GM12878 (cell line): ENCODE results near the gene SERPINF2. TPM values are rescaled to one million over a fixed set of nuclear protein-coding genes. Genes with fewer than 3 reads are reported as not detected.
A peak's percentile ranks its signal among the peaks of the same experiment; 100 is the strongest.
"Not testable (repeated sequence)": the region's sequence is repeated elsewhere in the genome, so short reads cannot be mapped to it uniquely, and the experiment has no call there.

ENCODE experiments used
- ATAC-seq: fragments of 200-7000 bp; cut with Tn5 transposase; 3 replicates; pipeline ENCODE4 v1.9.1; 2020; ENCODE audit warnings: mild to moderate bottlenecking, moderate library complexity
- BruUV-seq: library from RNA; stranded (reverse); fragments of 400-500 nt; replicated peaks from 2 replicates; lab custom pipeline; 2021; lab: Mats Ljungman, UMichigan
- CTCF ChIA-PET: fragments of 300-600 bp; sonication (Branson Sonifier 250); formaldehyde crosslinking; extraction: SDS; loops from one replicate; lab custom pipeline; 2021; ENCODE audit warnings: inconsistent platforms; lab: Yijun Ruan, JAX
- POLR2A ChIA-PET: fragments of 350-600 bp; formaldehyde crosslinking; extraction: SDS; loops from one replicate; lab custom pipeline; 2021; ENCODE audit warnings: inconsistent platforms; lab: Charles Lee
- RAD21 ChIA-PET: fragments of 300-600 bp; sonication (Branson Sonifier 250); formaldehyde crosslinking; loops from one replicate; lab custom pipeline; 2023; ENCODE audit warnings: antibody characterized with exemption; ENCODE audit not compliant: unreplicated experiment; lab: Charles Lee
- SMC1A ChIA-PET: fragments of 300-600 bp; sonication (Branson Sonifier 250); formaldehyde crosslinking; loops from one replicate; lab custom pipeline; 2023; ENCODE audit not compliant: unreplicated experiment, uncharacterized antibody; lab: Charles Lee
- DNase-seq: peaks from one replicate; pipeline ENCODE4 v3.0.0-alpha.2; 2011; ENCODE audit warnings: low read depth, low spot score
- FAIRE-seq: peaks from 3 replicates; lab custom pipeline; 2011; peaks lifted over from hg19 to GRCh38; lab: Jason Lieb, UNC
- H2AFZ ChIP-seq: 2 replicates; pipeline ENCODE4 v1.6.0; 2011; ENCODE audit warnings: low read depth, low read length, control low read depth; ENCODE audit not compliant: control insufficient read depth
- H3K27ac ChIP-seq: 2 replicates; pipeline ENCODE4 v1.5.1; 2011; ENCODE audit warnings: control low read depth; ENCODE audit not compliant: control insufficient read depth, insufficient read depth
- H3K27me3 ChIP-seq, 2 experiments: replicated peaks in 1 of 2; 2 replicates each; pipeline versions ENCODE4 v1.6.0 to v1.6.1; 2011; ENCODE audit warnings: low read length in 1 of 2; ENCODE audit not compliant: control insufficient read depth in 2 of 2, insufficient read depth in 2 of 2
- H3K36me3 ChIP-seq, 2 experiments: 2 replicates each; pipeline ENCODE4 v1.5.1; 2011; ENCODE audit warnings: low read length in 1 of 2; ENCODE audit not compliant: control insufficient read depth in 2 of 2, insufficient read depth in 2 of 2
- H3K4me1 ChIP-seq: 2 replicates; pipeline ENCODE4 v1.6.1; 2011; ENCODE audit warnings: mild to moderate bottlenecking, low read length, moderate library complexity, mixed read lengths; ENCODE audit not compliant: control insufficient read depth, insufficient read depth
- H3K4me2 ChIP-seq: 2 replicates; pipeline ENCODE4 v1.6.0; 2011; ENCODE audit warnings: control low read depth; ENCODE audit not compliant: control insufficient read depth, insufficient read depth
- H3K4me3 ChIP-seq: fragments of 200-600 bp; sonication (generic); 2 replicates; pipeline ENCODE4 v1.5.1; 2016
- H3K79me2 ChIP-seq: 2 replicates; pipeline ENCODE4 v1.6.0; 2011; ENCODE audit warnings: low read length; ENCODE audit not compliant: control insufficient read depth, insufficient read depth
- H3K9ac ChIP-seq: 2 replicates; pipeline ENCODE4 v1.8.0; 2011; ENCODE audit warnings: low read length, control low read depth, mixed read lengths; ENCODE audit not compliant: control insufficient read depth, insufficient read depth
- H3K9me3 ChIP-seq: replicated peaks from 3 replicates; pipeline ENCODE4 v1.5.1; 2011; ENCODE audit warnings: mild to moderate bottlenecking, low read length; ENCODE audit not compliant: control insufficient read depth, insufficient read depth
- H4K20me1 ChIP-seq: 2 replicates; pipeline ENCODE4 v1.6.0; 2011; ENCODE audit not compliant: control insufficient read depth, insufficient read depth
- GATAD2B ChIP-seq: fragments of 450-650 bp; conservative IDR thresholded peaks from 2 replicates; pipeline ENCODE4 v1.6.1; 2017; ENCODE audit warnings: low read depth, mild to moderate bottlenecking, moderate library complexity
- MTA3 ChIP-seq: IDR thresholded peaks from 2 replicates; pipeline ENCODE4 v1.6.1; 2012; ENCODE audit warnings: low read length, inconsistent platforms, borderline replicate concordance
- NR2C1 ChIP-seq: fragments of 450-650 bp; IDR thresholded peaks from 2 replicates; pipeline ENCODE4 v1.6.1; 2017; ENCODE audit warnings: antibody characterized with exemption, mild to moderate bottlenecking, moderate library complexity
- RFX5 ChIP-seq: IDR thresholded peaks from 2 replicates; pipeline ENCODE4 v1.6.1; 2011; ENCODE audit warnings: low read depth, low read length, improper control_type of control experiment
- SMAD5 ChIP-seq: IDR thresholded peaks from 2 replicates; pipeline ENCODE4 v1.6.1; 2016; ENCODE audit warnings: antibody characterized with exemption, low read depth
- TCF3 ChIP-seq: IDR thresholded peaks from 2 replicates; pipeline ENCODE4 v1.6.1; 2012; ENCODE audit warnings: low read depth, mild to moderate bottlenecking, low read length, borderline replicate concordance; ENCODE audit not compliant: insufficient read depth
- WGBS: methylation state at CpG from one replicate; pipeline ENCODE4 v1.1.6; 2016; ENCODE audit warnings: low lambda C conversion rate; ENCODE audit not compliant: insufficient replicate concordance, insufficient coverage; ENCODE audit errors: missing lambda C conversion rate; 5-methylcytosine and 5-hydroxymethylcytosine counted together
- in situ Hi-C: fragments of 300-500 bp; cut with MboI; formaldehyde crosslinking; loops from 9 replicates; pipeline ENCODE4 v1.14.3; 2018; ENCODE audit warnings: mixed read lengths
- intact Hi-C: fragments of 100-400 bp; cut with micrococcal nuclease; formaldehyde crosslinking; loops from one replicate; pipeline ENCODE4 v1.14.2; 2022; ENCODE audit not compliant: unreplicated experiment
- polyA plus RNA-seq, 11 experiments: library from polyadenylated mRNA; depleted of rRNA in 4 of 11; unstranded in 6 of 11; stranded (reverse) in 5 of 11; fragments of >200 nt; fragmentation: Nextera tagmentation in 4 of 11; fragmentation: Illumina TruSeq in 1 of 11; extraction: Ambion mirVana in 4 of 11; extraction: Trizol in 1 of 11; gene quantifications; 1 replicate in 1 of 11; 2 replicates in 10 of 11; pipeline versions ENCODE4 v1.2.1 to v1.2.3, GENCODE V29; 2011 to 2016; ENCODE audit warnings: inconsistent platforms in 2 of 11, missing spikeins in 2 of 11, low read depth in 1 of 11
- total RNA-seq, 4 experiments: library from RNA; depleted of rRNA in 3 of 4; stranded (reverse); fragments of >200 nt in 3 of 4; fragmentation: Illumina TruSeq in 1 of 4; extraction: Trizol in 1 of 4; gene quantifications; 2 replicates each; pipeline versions ENCODE4 v1.2.1 to v1.2.3, GENCODE V29; 2013 to 2021
- TF ChIP-seq, protein P1 (sequence below): IDR thresholded peaks from 2 replicates; pipeline ENCODE4 v1.6.1; 2011; ENCODE audit warnings: mild to moderate bottlenecking, low read depth, low read length, moderate library complexity; ENCODE audit not compliant: insufficient replicate concordance
- TF ChIP-seq, protein P2 (sequence below): IDR thresholded peaks from 2 replicates; pipeline ENCODE4 v1.6.1; 2012; ENCODE audit warnings: low read depth, low read length, improper control_type of control experiment
- TF ChIP-seq, protein P3 (sequence below): IDR thresholded peaks from 2 replicates; pipeline ENCODE4 v1.6.1; 2011; ENCODE audit warnings: low read depth, low read length, improper control_type of control experiment, borderline replicate concordance
- TF ChIP-seq, protein P4 (sequence below): fragments of 450-650 bp; IDR thresholded peaks from 2 replicates; pipeline ENCODE4 v1.6.1; 2017; ENCODE audit warnings: mild to moderate bottlenecking

Gene SERPINF2
- total and polyA plus RNA-seq, 10 of the 15 experiments (the other 5 are each of a cell fraction or from before 2014, with no cell fraction given), result 0.04 to 0.21 (median 0.12) TPM; not detected in 6

DNA sequence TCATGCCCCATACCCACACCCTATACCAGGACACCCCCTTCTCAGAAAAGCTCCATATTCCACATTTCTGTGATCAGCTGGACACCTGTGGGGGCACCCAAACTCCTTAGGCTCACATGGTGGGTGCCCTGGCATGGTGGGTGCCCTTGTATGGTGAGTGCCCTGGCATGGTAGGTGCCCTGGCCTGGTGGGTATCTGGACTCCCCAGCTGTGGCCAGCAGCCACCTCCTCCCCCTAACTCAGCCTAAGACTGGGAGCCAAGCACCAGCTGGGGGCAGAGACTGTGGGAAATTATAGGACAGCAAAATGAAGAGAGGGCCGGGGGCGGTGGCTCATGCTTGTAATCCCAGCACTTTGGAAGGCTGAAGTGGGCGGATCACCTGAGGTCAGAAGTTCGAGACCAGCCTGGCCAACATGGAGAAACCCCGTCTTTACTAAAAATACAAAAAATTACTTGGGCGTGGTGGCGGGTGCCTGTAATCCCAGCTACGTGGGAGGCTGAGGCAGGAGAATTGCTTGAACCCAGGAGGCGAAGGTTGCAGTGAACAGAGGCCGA lies 33.8 kb upstream of the SERPINF2 start:
- H3K27me3 ChIP-seq, SMC1A ChIA-PET, H3K4me2 ChIP-seq, H3K9me3 ChIP-seq, FAIRE-seq, ATAC-seq, H3K79me2 ChIP-seq, in situ Hi-C loops, DNase-seq, H4K20me1 ChIP-seq, H3K4me3 ChIP-seq, RAD21 ChIA-PET, intact Hi-C loops, H3K4me1 ChIP-seq, H3K36me3 ChIP-seq, H3K9ac ChIP-seq, H3K27ac ChIP-seq, H2AFZ ChIP-seq, BruUV-seq: not testable (repeated sequence)
- WGBS, result 52% methylated on average over 9 of the region's 10 CpGs
- ChIA-PET CTCF (interaction anchor here (0.7 to 1.0 kb wide), 4 partner anchors 9 to 76 kb away, joined by 3 to 5 read pairs (median 4); no protein-coding TSS in a partner anchor), POLR2A (interaction anchor here (0.6 to 1.3 kb wide), 3 partner anchors 8 to 220 kb away, joined by 3 to 4 read pairs (median 3); no protein-coding TSS in a partner anchor)

DNA sequence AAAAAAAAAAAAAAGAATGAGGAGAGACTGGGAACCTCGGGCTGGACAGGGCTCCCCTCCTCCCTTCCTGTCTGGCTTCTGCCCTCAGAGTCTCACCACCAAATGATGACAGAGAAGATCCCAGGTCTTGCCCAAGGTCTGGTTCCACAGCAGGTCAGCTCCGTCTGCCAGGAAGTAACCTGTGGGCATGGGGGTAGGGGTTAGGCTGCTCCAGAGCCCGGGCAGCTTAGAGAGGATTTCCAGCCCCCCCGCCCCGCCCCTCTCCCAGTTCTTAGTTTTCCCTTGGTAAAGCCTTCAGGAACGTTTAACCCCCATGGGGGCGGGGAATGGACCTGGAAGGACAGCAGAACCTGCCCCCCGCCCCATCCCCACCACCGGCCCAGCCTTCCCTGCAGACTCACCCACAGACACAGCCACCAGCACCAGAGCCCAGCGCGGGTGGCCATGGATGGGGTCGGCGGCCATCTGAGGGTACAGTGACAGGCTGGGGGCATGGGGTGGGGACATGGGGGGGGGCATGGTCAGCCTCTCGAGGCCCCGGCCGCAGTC lies 33.2 kb upstream of the SERPINF2 start:
- ChIA-PET CTCF (interaction anchor here (0.7 to 1.0 kb wide), 3 partner anchors 9 to 76 kb away, joined by 3 to 5 read pairs (median 4); no protein-coding TSS in a partner anchor), RAD21 (no interaction called here), SMC1A (no interaction called here), POLR2A (no interaction called here)
- peak; percentile 16 for ATAC-seq
- peaks cover 0 to 5% of the 10 kb centered on the region in 2 experiments; a peak in 2 of 4 replicates for H3K27me3 ChIP-seq
- peak overlapping the region; percentile 82; the same call in 1 of the 2 replicates for H3K4me2 ChIP-seq
- 35% methylated on average over 5 of the region's 16 CpGs for WGBS
- peaks cover 0 to 7% of the 10 kb centered on the region in 2 experiments; a peak in 2 of 4 replicates for H3K36me3 ChIP-seq
- BruUV-seq, result no TSS peak
- peaks cover 9% of the 10 kb centered on the region for H3K4me1 ChIP-seq
- H2AFZ ChIP-seq, result no peak overlapping the region
- H3K4me3 ChIP-seq, result peak overlapping the region; percentile 63; the same call in 1 of the 2 replicates
- H3K9ac ChIP-seq, result no peak overlapping the region
- DNase-seq, result no peak
- no peaks in the 10 kb centered on the region for H3K9me3 ChIP-seq
- no peak overlapping the region for H3K27ac ChIP-seq
- no peaks in the 10 kb centered on the region for H3K79me2 ChIP-seq
- in situ Hi-C loops (no loop called here), intact Hi-C loops (no loop called here)
- H4K20me1 ChIP-seq, result no peaks in the 10 kb centered on the region
- no peak for FAIRE-seq
- no peak for TF ChIP-seq RFX5
- TF ChIP-seq, protein P1, sequence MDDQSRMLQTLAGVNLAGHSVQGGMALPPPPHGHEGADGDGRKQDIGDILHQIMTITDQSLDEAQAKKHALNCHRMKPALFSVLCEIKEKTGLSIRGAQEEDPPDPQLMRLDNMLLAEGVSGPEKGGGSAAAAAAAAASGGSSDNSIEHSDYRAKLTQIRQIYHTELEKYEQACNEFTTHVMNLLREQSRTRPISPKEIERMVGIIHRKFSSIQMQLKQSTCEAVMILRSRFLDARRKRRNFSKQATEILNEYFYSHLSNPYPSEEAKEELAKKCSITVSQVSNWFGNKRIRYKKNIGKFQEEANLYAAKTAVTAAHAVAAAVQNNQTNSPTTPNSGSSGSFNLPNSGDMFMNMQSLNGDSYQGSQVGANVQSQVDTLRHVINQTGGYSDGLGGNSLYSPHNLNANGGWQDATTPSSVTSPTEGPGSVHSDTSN, result no peak
- TF ChIP-seq MTA3, result no peak
- TF ChIP-seq TCF3, result no peak
- TF ChIP-seq, protein P2, sequence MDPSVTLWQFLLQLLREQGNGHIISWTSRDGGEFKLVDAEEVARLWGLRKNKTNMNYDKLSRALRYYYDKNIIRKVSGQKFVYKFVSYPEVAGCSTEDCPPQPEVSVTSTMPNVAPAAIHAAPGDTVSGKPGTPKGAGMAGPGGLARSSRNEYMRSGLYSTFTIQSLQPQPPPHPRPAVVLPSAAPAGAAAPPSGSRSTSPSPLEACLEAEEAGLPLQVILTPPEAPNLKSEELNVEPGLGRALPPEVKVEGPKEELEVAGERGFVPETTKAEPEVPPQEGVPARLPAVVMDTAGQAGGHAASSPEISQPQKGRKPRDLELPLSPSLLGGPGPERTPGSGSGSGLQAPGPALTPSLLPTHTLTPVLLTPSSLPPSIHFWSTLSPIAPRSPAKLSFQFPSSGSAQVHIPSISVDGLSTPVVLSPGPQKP, result no peak
- TF ChIP-seq NR2C1, result no peak
- TF ChIP-seq GATAD2B, result no peak
- TF ChIP-seq, protein P3, sequence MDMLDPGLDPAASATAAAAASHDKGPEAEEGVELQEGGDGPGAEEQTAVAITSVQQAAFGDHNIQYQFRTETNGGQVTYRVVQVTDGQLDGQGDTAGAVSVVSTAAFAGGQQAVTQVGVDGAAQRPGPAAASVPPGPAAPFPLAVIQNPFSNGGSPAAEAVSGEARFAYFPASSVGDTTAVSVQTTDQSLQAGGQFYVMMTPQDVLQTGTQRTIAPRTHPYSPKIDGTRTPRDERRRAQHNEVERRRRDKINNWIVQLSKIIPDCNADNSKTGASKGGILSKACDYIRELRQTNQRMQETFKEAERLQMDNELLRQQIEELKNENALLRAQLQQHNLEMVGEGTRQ, result no peak
- no peak for TF ChIP-seq SMAD5
- TF ChIP-seq, protein P4, sequence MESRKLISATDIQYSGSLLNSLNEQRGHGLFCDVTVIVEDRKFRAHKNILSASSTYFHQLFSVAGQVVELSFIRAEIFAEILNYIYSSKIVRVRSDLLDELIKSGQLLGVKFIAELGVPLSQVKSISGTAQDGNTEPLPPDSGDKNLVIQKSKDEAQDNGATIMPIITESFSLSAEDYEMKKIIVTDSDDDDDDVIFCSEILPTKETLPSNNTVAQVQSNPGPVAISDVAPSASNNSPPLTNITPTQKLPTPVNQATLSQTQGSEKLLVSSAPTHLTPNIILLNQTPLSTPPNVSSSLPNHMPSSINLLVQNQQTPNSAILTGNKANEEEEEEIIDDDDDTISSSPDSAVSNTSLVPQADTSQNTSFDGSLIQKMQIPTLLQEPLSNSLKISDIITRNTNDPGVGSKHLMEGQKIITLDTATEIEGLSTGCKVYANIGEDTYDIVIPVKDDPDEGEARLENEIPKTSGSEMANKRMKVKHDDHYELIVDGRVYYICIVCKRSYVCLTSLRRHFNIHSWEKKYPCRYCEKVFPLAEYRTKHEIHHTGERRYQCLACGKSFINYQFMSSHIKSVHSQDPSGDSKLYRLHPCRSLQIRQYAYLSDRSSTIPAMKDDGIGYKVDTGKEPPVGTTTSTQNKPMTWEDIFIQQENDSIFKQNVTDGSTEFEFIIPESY, result no peak
